ENCODE results near the gene SSR1.

SSR1 gene

DNA sequence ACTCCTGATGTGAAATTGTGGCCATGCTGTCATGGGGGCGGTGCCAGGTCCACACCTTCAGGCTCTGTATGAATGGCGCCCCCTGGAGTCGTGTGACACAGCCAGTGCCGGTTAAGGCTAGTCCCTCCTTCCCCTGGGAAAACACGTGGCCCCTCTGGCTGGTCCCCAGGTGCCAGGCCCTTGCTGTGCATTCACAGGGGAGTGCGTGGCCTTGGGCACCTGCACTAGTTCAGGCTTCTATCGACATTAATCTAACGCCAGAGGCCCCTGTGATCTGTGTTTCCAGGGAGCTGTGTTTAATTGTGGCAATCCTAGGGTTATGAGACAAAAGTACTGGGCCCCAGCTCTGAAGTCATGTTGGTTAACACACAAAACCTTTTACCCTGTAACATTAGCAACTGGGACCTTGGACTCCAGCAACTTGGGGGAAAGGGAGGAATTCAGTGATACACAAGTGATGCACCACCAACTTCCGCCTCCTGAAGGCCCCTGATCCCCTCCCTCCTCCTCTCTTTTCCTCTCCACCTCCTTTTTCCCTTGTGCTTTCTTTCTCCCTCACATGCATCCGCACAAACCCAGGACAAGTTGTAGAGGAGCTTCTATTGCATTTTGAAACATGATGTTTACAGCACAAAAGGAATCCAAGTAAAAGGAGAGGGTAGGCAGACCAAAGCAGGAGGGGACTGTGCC lies 74.0 kb downstream of the SSR1 start:
- DNase-seq (ENCODE audit: low spot score): peak; percentile 70

DNA sequence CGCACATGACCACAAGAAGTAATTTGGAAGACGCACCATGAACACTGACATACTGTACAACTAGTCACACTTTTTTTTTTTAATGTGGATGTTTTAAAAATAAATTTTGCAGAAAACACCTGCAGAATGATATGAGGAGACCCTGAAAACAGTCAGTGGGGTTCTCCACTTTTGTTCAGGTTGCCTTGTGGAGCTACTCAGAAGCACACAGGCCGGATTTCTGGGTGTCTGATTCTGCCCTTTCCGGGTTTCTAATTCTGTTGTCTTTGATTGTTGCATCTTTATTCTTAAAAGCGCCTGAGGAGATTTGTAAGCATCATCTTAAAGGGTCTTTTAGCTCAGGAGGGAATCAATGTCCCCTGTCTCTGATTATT lies 74.5 kb downstream of the SSR1 start:
- DNase-seq (ENCODE audit: low spot score): no peak

DNA sequence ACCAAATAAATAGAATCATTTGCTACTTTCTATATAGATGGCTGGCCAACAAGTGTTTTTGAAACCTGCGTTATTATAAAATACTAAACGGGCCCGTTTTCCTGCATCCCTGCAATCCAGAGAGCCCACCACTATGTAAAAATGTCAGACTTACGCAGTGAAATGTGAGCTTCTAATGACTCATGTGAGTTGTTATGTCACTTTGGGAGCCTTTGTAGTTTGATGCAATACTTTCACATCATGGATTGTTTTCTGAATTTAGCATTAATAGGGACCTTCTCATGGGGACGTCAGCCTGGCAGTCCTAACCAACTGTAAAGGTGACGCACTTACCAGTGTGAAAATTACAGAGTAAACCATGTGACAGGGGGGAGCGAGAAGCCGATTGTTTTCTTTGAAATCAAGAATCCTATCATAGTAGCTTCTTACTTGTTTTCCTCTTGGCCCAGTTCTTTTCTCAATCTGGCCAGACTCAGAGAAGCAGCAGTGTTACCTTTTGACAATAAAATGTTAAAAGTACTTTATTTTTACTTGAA lies 75.3 kb downstream of the SSR1 start:
- DNase-seq (ENCODE audit: low spot score): no peak

DNA sequence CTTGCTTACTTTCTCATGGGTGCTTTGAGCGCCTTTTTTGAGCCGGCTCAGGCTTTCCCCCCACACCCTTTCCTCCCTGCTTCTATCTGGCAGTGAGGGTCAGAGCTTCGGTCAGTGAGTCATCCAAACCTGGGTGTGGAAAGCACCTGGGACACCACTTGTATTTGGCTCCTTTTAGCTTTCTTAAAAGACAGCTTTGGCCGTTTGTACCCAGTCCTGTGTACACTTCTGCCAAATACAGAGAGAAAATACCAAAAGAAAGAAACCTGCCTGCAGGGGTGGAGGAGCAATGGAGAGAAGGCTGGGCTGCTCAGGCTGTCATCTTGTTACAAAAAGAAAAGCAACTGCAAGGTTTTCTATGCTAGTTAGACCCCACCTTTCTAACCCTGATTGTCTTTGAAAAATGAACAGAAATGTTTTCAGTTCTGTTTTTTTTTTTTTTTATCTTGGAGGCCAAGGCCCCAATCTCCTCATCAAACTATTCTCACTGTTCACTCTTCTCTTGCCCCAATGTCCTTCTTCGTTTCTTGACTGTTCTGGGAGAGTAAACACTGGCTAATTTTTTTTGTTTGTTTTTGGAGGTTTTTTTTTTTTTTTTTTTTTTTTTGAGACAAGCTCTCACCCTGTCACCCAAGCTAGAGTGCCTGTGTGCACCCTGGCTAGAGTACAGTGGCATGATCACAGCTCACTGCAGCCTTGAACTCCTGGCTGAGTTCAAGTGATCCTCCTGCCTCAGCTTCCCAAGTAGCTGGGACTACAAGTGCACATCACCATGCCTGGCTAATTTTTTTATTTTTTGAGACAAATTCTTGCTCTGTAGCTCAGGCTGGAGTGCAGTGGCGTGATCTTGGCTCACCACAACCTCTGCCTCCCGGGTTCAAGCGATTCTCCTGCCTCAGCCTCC lies 76.4 kb downstream of the SSR1 start:
- no peak for DNase-seq (ENCODE audit: low spot score)

DNA sequence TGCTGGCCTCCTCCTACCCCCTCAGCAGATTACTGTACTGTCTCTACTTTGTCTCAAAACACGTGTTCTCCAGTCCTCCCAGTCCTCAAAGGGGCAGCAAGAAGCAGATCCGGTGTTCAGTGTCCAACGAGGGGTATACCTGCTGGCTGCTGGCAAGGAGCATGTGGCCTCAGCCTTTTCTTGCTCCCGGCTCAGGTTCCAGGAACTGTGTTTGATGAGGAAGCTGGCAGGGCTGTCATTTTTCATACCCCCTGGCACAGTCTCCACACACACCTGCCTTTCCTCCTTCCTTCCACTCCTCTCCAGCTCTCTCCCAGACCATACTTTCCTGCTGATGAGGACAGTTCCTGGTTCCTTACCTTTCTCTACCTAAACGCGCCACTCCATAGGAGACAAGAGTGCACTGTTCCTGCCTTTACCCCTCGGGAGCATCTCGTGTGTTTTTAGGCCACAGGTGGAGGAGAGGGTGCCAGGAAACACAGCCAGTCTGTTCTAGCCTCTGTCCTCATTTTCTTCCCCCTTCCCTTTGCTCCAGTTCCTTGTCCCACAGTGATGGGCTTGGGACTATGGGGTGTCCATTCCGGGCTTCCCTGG lies 77.2 kb downstream of the SSR1 start:
- no peak for DNase-seq (ENCODE audit: low spot score)

DNA sequence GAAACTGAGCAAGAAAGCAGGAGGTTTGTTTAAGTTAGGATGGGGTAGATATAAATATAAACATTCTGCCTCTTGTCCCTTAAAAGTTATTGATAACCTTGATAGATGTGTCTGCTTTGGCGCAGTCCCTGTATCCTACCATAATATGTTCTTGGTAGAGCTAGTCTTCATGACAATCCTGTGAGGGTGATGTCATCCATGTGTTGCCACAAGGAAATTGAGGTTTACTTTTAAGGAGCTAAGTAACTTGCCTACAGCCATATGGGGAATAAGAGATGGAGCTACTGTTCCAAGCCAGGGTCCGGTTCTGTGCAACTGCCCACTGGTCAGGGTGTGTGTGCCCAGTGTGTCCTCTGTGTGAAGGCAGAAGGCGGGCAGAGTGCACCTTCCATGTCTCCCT lies 78.5 kb downstream of the SSR1 start:
- DNase-seq (ENCODE audit: low spot score): no peak

DNA sequence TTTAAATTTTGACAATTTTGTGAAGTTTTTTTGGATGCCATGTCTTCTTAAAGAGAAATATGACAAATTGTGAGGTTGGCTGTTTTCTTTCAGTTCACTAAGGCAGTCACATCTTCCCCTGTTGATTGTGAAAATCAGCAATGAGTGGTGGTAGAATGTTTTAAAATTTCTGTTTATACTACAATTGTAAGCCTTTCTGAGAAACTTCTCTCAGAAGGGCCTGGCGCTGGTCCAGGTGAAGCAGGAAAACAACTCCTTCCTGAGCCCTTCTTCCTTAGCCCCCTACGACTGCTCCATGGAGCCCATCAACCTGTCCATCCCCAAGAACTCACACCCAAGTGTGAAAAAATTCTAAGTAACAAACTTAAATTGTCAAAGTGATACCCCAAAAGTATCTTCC lies 80.6 kb downstream of the SSR1 start:
- no peak for DNase-seq (ENCODE audit: low spot score)

DNA sequence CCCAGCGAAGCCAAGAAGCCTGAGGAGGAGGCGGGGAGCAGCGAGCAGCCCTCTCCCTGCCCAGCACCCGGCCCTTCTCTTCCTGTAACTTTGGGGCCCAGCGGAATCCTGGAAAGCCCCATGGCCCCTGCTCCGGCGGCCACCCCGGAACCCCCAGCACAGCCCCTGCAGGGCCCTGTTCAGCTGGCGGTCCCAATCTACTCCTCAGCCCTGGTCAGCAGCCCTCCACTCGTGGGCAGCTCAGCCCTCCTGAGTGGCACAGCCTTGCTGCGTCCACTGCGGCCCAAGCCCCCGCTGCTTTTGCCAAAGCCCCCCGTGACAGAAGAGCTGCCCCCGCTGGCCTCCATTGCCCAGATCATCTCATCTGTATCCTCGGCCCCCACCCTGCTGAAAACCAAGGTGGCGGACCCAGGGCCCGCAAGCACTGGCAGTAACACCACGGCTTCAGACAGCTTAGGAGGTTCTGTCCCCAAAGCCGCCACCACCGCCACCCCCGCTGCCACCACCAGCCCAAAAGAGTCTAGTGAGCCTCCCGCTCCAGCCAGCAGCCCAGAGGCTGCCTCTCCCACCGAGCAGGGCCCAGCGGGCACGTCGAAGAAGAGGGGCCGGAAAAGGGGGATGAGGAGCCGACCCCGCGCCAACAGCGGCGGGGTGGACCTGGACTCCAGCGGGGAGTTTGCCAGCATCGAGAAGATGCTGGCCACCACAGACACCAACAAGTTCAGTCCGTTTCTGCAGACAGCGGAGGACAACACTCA lies 81.9 kb downstream of the SSR1 start:
- no peak for DNase-seq (ENCODE audit: low spot score)

DNA sequence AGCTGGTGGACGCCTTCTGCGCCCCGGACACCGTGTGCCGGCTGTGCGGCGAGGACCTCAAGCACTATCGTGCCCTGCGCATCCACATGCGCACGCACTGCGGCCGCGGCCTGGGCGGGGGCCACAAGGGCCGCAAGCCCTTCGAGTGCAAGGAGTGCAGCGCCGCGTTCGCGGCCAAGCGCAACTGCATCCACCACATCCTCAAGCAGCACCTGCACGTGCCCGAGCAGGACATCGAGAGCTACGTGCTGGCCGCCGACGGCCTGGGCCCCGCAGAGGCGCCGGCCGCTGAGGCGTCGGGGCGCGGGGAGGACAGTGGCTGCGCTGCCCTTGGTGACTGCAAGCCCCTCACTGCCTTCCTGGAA lies 82.7 kb downstream of the SSR1 start:
- no peak for DNase-seq (ENCODE audit: low spot score)

DNA sequence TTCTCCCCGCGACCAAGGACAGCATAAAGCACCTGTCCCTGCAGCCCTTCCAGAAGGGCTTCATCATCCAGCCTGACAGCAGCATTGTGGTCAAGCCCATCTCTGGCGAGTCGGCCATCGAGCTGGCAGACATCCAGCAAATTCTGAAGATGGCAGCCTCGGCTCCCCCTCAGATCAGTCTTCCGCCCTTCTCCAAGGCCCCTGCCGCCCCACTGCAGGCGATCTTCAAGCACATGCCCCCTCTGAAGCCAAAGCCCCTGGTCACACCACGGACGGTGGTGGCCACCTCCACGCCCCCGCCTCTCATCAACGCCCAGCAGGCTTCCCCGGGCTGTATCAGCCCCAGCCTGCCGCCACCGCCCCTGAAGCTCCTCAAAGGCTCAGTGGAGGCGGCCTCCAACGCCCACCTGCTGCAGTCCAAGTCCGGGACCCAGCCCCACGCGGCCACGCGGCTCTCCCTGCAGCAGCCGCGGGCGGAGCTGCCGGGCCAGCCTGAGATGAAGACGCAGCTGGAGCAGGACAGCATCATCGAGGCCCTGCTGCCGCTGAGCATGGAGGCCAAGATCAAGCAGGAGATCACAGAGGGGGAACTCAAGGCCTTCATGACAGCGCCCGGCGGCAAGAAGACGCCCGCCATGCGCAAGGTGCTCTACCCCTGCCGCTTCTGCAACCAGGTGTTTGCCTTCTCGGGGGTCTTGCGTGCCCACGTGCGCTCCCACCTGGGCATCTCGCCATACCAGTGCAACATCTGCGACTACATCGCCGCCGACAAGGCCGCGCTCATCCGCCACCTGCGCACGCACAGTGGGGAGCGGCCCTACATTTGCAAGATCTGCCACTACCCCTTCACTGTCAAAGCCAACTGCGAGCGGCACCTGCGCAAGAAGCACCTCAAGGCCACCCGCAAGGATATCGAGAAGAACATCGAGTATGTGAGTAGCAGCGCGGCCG lies 83.3 kb downstream of the SSR1 start:
- DNase-seq (ENCODE audit: low spot score): no peak

DNA sequence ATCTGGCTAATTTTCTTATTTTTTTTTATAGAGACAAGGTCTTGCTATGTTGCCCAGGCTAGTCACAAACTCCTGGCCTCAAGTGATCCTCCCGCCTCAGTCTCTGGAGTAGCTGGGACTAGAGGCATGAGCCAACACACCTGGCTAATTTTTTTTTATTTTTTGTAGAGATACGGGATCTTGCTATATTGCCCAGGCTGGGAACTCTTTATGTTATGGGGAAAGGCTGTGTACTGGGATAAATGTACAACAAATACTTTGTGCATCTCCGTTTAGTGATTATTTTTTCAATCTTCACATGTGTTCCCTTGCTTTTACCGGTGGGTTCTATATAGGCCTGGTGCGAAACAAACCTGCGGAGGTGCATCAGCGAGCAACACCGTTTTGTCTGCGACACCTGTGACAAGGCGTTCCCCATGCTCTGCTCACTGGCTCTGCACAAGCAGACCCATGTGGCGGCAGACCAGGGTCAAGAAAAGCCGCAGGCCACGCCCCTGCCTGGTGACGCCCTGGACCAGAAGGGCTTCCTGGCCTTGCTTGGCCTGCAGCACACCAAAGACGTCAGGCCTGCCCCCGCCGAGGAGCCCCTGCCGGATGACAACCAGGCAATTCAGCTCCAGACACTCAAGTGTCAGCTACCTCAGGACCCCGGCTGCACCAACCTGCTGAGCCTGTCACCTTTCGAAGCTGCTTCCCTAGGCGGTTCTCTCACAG lies 84.2 kb downstream of the SSR1 start:
- DNase-seq (ENCODE audit: low spot score): no peak

DNA sequence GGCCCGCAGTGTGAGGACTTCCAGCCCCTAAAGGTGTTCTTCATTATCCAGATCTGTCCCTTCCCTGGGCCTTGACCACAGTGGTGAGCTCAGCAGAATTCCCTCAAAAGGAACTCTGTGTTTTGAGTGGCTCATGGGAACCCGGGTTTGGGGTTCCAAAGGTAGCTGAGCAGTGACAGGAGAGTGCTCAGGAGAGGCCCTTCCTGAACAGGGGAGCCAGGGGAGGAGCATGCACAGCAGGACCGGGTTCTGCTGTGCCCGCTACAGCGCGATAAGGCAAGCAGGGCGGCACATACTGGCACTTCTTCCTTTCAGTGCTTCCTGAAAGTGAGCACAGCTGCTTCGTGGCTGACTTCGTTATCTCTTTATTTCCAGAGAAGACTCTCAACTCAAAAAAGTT lies 88.3 kb downstream of the SSR1 start:
- DNase-seq (ENCODE audit: low spot score): no peak

DNA sequence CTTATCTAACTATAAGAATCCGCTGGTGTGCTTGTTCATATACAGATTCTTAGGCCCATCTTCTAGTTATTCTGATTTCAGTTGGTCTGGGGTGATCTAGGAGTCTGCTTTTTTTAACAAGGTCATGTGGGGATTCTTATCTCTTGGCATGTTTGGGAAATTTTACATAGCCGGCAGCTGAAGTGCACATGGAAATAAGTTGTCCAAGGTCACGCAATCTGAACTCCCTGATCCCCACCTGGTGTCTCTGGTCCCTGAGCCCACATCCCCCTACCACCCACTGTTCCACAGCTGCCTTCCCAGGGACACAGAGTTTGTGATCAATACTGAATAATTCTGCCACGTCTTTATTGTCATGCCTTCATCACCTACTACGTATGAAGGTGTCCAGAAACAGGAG lies 90.8 kb downstream of the SSR1 start:
- no peak for DNase-seq (ENCODE audit: low spot score)

DNA sequence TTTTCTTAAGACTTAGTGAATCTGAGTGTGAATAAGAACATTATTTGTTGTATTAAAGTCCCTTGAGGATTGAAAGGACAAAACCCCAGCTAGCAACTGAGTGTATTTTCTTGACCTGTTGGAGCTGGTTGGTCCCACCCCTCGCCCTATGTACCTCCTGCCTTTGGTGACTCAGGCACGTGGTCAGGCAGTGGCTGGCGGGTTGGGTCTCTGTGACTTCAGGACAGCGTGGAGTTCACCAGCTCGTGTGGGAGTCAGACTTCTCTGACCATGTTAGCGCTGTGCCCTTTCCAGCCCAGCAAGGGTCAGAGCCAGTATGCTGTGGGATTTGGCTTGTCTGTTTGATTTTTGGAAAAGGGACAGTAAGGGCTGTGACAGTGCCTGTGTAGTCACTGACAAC lies 93.7 kb downstream of the SSR1 start:
- DNase-seq (ENCODE audit: low spot score): no peak

DNA sequence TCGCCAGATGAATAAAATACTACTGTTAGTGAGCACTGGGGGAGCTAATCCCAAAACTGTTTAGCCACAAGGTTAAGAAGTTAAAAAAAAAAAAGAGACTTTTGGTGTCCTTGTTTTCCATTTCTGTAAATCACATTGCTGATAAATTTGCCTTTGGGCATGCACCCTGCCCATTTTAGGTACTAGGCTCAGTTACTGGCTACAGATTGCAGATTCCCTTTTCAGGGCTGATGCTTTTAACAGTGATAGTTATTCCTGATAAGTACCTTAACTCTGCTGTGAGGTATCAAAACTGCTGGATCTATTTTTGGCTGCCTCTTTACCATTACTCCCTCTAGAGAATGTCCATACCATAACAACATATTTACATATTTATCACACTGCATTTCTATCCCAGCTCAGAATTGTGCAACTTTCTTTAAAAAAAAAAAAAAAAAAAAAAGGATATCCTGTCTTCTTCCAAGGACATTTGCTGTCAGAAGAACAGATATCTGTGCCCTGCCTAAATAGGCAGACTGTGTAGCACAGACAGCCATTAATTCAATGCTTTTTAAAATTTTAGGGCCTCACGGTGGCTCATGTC lies 94.5 kb downstream of the SSR1 start:
- DNase-seq (ENCODE audit: low spot score): no peak
